SK-N-MC (cell line): Measurements from ENCODE around the gene AP3B1.

Experiments
- EZH2 ChIP-seq: fragments of 200-600 bp; sonication (generic); IDR thresholded peaks from one replicate; pipeline ENCODE4 v1.6.1; 2017; ENCODE audit warnings: antibody characterized with exemption
- FOXP2 ChIP-seq: optimal IDR thresholded peaks from 2 replicates; pipeline ENCODE3; 2011; ENCODE audit warnings: mild to moderate bottlenecking, moderate library complexity; ENCODE audit not compliant: insufficient read depth; ENCODE audit errors: extremely low read length, control extremely low read depth
- POLR2AphosphoS5 ChIP-seq: IDR thresholded peaks from 2 replicates; pipeline ENCODE4 v1.6.1; 2012; ENCODE audit warnings: mild to moderate bottlenecking, low read depth, low read length, borderline replicate concordance

DNA sequence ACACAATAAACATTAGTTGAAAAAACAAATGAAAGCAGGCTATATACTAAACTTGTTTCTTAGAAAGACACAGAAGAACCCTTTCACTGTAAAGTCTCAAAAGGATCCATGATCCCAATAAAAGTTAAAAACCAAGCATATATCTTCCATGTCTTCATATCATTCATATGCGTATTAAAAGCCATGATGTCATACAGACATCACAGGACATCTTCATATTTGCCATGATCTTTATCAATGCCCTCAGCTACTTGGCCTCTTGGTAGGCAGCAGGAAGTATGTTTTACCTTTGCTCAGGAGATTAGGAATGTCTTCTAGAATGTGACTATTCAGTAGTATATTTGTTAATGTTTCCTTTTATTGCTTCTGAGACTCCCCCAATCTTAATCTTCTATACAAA lies 16.8 kb downstream of the AP3B1 start:
- TF ChIP-seq POLR2AphosphoS5, result no peak
- TF ChIP-seq EZH2, result no peak
- no peak for TF ChIP-seq FOXP2
